WTC11 (cell line): ENCODE data around the gene EI24. TPM values are rescaled to one million over a fixed set of nuclear protein-coding genes. Genes with fewer than 3 reads are reported as not detected.

ENCODE experiments used
- ATAC-seq: fragments of 200-7000 bp; cut with Tn5 transposase; 2 replicates; pipeline ENCODE4 v1.10.0; 2021; ENCODE audit warnings: mild to moderate bottlenecking, moderate library complexity
- CTCF ChIA-PET: fragments of 300-600 bp; sonication (Branson Sonifier 250); formaldehyde crosslinking; loops from one replicate; lab custom pipeline; 2021; ENCODE audit warnings: antibody characterized with exemption; lab: Charles Lee
- POLR2A ChIA-PET: fragments of 350-600 bp; sonication (Branson Sonifier 250); formaldehyde crosslinking; loops from one replicate; lab custom pipeline; 2021; ENCODE audit warnings: antibody characterized with exemption; lab: Charles Lee
- DNase-seq: peaks from one replicate; pipeline ENCODE4 v3.0.0; 2021; ENCODE audit warnings: low spot score
- H3K27ac Mint-ChIP-seq: 2 replicates; pipeline ENCODE4 v1.8.0; 2021; ENCODE audit warnings: mixed read lengths
- H3K27me3 Mint-ChIP-seq: 2 replicates; pipeline ENCODE4 v1.8.0; 2021; ENCODE audit warnings: low read depth, mild to moderate bottlenecking, moderate library complexity, mixed read lengths
- H3K36me3 Mint-ChIP-seq: 2 replicates; pipeline ENCODE4 v1.8.0; 2021; ENCODE audit warnings: mixed read lengths
- H3K4me1 Mint-ChIP-seq: 2 replicates; pipeline ENCODE4 v1.8.0; 2022; ENCODE audit warnings: mixed read lengths
- H3K4me3 Mint-ChIP-seq: 2 replicates; pipeline ENCODE4 v1.8.0; 2021; ENCODE audit warnings: mild to moderate bottlenecking, moderate library complexity, mixed read lengths
- H3K9me3 Mint-ChIP-seq: 2 replicates; pipeline ENCODE4 v1.8.0; 2021; ENCODE audit warnings: mixed read lengths
- ARID4B ChIP-seq: sonication (generic); formaldehyde crosslinking; IDR thresholded peaks from 2 replicates; pipeline ENCODE4 v1.8.0; 2023; ENCODE audit warnings: missing genetic modification reagents, mild to moderate bottlenecking, borderline replicate concordance
- CREM ChIP-seq: sonication (generic); formaldehyde crosslinking; IDR thresholded peaks from 2 replicates; pipeline ENCODE4 v1.8.1; 2022; ENCODE audit warnings: mild to moderate bottlenecking, missing genetic modification reagents, moderate library complexity
- FOXK1 ChIP-seq: sonication (generic); formaldehyde crosslinking; IDR thresholded peaks from 2 replicates; pipeline ENCODE4 v1.8.0; 2022; ENCODE audit warnings: mild to moderate bottlenecking, moderate library complexity, missing genetic modification reagents
- GTF2I ChIP-seq: fragments of 250-450 bp; sonication (Bioruptor Pico); conservative IDR thresholded peaks from 2 replicates; pipeline ENCODE4 v1.4.0; 2021; ENCODE audit warnings: mild to moderate bottlenecking
- HMGA2 ChIP-seq: fragments of 250-450 bp; sonication (Bioruptor Pico); IDR thresholded peaks from 2 replicates; pipeline ENCODE4 v1.4.0; 2021; ENCODE audit warnings: mild to moderate bottlenecking, moderate library complexity
- JAZF1 ChIP-seq: fragments of 250-450 bp; sonication (Bioruptor Pico); IDR thresholded peaks from 2 replicates; pipeline ENCODE4 v1.9.0; 2021; ENCODE audit warnings: moderate library complexity, mild to moderate bottlenecking, inconsistent platforms
- JUN ChIP-seq: sonication (generic); formaldehyde crosslinking; IDR thresholded peaks from 2 replicates; pipeline ENCODE4 v1.8.0; 2023; ENCODE audit warnings: mild to moderate bottlenecking, missing genetic modification reagents
- KAT7 ChIP-seq: sonication (generic); formaldehyde crosslinking; IDR thresholded peaks from 2 replicates; pipeline ENCODE4 v1.8.1; 2023; ENCODE audit warnings: missing genetic modification reagents, mild to moderate bottlenecking, borderline replicate concordance
- MLX ChIP-seq: sonication (generic); formaldehyde crosslinking; IDR thresholded peaks from 2 replicates; pipeline ENCODE4 v1.8.1; 2023; ENCODE audit warnings: mild to moderate bottlenecking, missing genetic modification reagents, moderate library complexity
- MYBL2 ChIP-seq: sonication (generic); formaldehyde crosslinking; IDR thresholded peaks from 2 replicates; pipeline ENCODE4 v1.8.1; 2023; ENCODE audit warnings: mild to moderate bottlenecking, moderate library complexity, missing genetic modification reagents
- NFATC4 ChIP-seq: fragments of 250-450 bp; sonication (Bioruptor Pico); IDR thresholded peaks from 2 replicates; pipeline ENCODE4 v1.9.0; 2021; ENCODE audit warnings: mild to moderate bottlenecking
- NFYB ChIP-seq: sonication (generic); formaldehyde crosslinking; conservative IDR thresholded peaks from 2 replicates; pipeline ENCODE4 v1.8.0; 2022; ENCODE audit warnings: low read depth, missing genetic modification reagents
- NR3C1 ChIP-seq: sonication (generic); formaldehyde crosslinking; conservative IDR thresholded peaks from 2 replicates; pipeline ENCODE4 v1.8.1; 2023; ENCODE audit warnings: low read depth, mild to moderate bottlenecking, missing genetic modification reagents
- RELA ChIP-seq: sonication (generic); formaldehyde crosslinking; IDR thresholded peaks from 2 replicates; pipeline ENCODE4 v1.8.1; 2022; ENCODE audit warnings: missing genetic modification reagents, mild to moderate bottlenecking, borderline replicate concordance
- SMAD4 ChIP-seq: sonication (generic); formaldehyde crosslinking; IDR thresholded peaks from 2 replicates; pipeline ENCODE4 v1.8.0; 2022; ENCODE audit warnings: mild to moderate bottlenecking, missing genetic modification reagents
- TEAD1 ChIP-seq: sonication (generic); formaldehyde crosslinking; IDR thresholded peaks from 2 replicates; pipeline ENCODE4 v1.8.0; 2022; ENCODE audit warnings: mild to moderate bottlenecking, missing genetic modification reagents
- TP53 ChIP-seq: sonication (generic); formaldehyde crosslinking; IDR thresholded peaks from 2 replicates; pipeline ENCODE4 v1.8.1; 2023; ENCODE audit warnings: mild to moderate bottlenecking, missing genetic modification reagents
- ZNF121 ChIP-seq: sonication (generic); formaldehyde crosslinking; IDR thresholded peaks from 2 replicates; pipeline ENCODE4 v1.8.0; 2023; ENCODE audit warnings: missing genetic modification reagents
- ZNF219 ChIP-seq: sonication (generic); formaldehyde crosslinking; IDR thresholded peaks from 2 replicates; pipeline ENCODE4 v1.8.0; 2023; ENCODE audit warnings: missing genetic modification reagents, mild to moderate bottlenecking, borderline replicate concordance
- ZNF317 ChIP-seq: sonication (generic); formaldehyde crosslinking; IDR thresholded peaks from 2 replicates; pipeline ENCODE4 v1.8.1; 2023; ENCODE audit warnings: low read depth, mild to moderate bottlenecking, moderate library complexity, missing genetic modification reagents, borderline replicate concordance
- total RNA-seq: library from RNA; stranded (reverse); gene quantifications from 3 replicates; pipeline ENCODE4 v1.2.3, GENCODE V29; 2021
- TF ChIP-seq, protein P1 (sequence below): sonication (generic); formaldehyde crosslinking; IDR thresholded peaks from 2 replicates; pipeline ENCODE4 v1.8.0; 2022; ENCODE audit warnings: missing genetic modification reagents
- TF ChIP-seq, protein P2 (sequence below): sonication (generic); formaldehyde crosslinking; IDR thresholded peaks from 2 replicates; pipeline ENCODE4 v1.8.1; 2022; ENCODE audit warnings: low read depth, missing genetic modification reagents, borderline replicate concordance
- TF ChIP-seq, protein P3 (sequence below): fragments of 250-450 bp; sonication (Bioruptor Pico); IDR thresholded peaks from 2 replicates; pipeline ENCODE4 v1.9.0; 2021; ENCODE audit warnings: mild to moderate bottlenecking
- TF ChIP-seq, protein P4 (sequence below): sonication (generic); formaldehyde crosslinking; IDR thresholded peaks from 2 replicates; pipeline ENCODE4 v1.8.1; 2022; ENCODE audit warnings: missing genetic modification reagents, borderline replicate concordance

The EI24 gene
- total RNA-seq, 1 experiment from 2014 or later = 120 TPM

- POLR2A ChIA-PET = no interaction called here
- DNase-seq (no peak), ATAC-seq (no peak)
- TF ChIP-seq FOXK1 (CRISPR knock-in tag) (no peak), JUN (CRISPR knock-in tag) (no peak), RELA (CRISPR knock-in tag) (no peak), NR3C1 (CRISPR knock-in tag) (no peak), TP53 (CRISPR knock-in tag) (no peak), CREM (CRISPR knock-in tag) (no peak), HMGA2 (CRISPR knock-in tag) (no peak), ZNF121 (CRISPR knock-in tag) (no peak), SMAD4 (CRISPR knock-in tag) (no peak), JAZF1 (no peak), GTF2I (CRISPR knock-in tag) (no peak), NFATC4 (CRISPR knock-in tag) (no peak), TEAD1 (CRISPR knock-in tag) (no peak), MLX (no peak)
- TF ChIP-seq, protein P1, sequence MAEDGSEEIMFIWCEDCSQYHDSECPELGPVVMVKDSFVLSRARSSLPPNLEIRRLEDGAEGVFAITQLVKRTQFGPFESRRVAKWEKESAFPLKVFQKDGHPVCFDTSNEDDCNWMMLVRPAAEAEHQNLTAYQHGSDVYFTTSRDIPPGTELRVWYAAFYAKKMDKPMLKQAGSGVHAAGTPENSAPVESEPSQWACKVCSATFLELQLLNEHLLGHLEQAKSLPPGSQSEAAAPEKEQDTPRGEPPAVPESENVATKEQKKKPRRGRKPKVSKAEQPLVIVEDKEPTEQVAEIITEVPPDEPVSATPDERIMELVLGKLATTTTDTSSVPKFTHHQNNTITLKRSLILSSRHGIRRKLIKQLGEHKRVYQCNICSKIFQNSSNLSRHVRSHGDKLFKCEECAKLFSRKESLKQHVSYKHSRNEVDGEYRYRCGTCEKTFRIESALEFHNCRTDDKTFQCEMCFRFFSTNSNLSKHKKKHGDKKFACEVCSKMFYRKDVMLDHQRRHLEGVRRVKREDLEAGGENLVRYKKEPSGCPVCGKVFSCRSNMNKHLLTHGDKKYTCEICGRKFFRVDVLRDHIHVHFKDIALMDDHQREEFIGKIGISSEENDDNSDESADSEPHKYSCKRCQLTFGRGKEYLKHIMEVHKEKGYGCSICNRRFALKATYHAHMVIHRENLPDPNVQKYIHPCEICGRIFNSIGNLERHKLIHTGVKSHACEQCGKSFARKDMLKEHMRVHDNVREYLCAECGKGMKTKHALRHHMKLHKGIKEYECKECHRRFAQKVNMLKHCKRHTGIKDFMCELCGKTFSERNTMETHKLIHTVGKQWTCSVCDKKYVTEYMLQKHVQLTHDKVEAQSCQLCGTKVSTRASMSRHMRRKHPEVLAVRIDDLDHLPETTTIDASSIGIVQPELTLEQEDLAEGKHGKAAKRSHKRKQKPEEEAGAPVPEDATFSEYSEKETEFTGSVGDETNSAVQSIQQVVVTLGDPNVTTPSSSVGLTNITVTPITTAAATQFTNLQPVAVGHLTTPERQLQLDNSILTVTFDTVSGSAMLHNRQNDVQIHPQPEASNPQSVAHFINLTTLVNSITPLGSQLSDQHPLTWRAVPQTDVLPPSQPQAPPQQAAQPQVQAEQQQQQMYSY (CRISPR knock-in tag) = no peak
- Mint-ChIP-seq H3K36me3 (peaks cover 3% of the 10 kb centered on the region; the same call in 1 of the 2 replicates), H3K27me3 (no peaks in the 10 kb centered on the region; the same call in none of the 2 replicates), H3K9me3 (peaks cover 14% of the 10 kb centered on the region), H3K4me3 (no peak overlapping the region), H3K4me1 (no peaks in the 10 kb centered on the region), H3K27ac (no peak overlapping the region)
- CTCF ChIA-PET = interaction anchor here (1.3 kb wide), 1 partner anchor 10 kb away, joined by 4 read pairs; the partner anchor contains the start of gene EI24
Measured at GRCh38 chr11:125559888-125560287, 9.4 kb upstream of the EI24 start.

DNA sequence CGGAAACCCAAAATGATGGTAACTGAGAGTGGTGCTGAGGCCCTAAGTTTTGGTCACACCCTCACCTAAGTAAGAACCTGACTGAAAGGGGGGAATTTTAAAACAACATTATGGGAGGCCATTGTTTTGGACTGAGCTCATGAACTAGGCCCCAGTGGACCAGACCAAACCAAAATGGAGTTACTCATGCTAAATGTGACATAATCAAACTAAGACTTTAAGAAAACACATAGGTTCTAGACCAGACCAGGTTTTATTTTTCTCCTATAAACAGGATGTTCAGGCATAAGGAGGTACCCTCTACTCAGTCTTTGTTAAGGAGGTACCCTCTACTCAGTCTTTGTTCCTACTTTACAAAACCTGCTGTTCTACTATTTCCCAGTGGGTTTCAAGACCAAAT, 7.4 kb upstream of the EI24 start:
- Mint-ChIP-seq H3K9me3 (peaks cover 10% of the 10 kb centered on the region), H3K27me3 (no peaks in the 10 kb centered on the region; the same call in none of the 2 replicates), H3K36me3 (peaks cover 3% of the 10 kb centered on the region; the same call in 1 of the 2 replicates), H3K27ac (no peak overlapping the region), H3K4me1 (no peaks in the 10 kb centered on the region), H3K4me3 (no peak overlapping the region)
- DNase-seq (no peak), ATAC-seq (no peak)
- CTCF ChIA-PET = no interaction called here
- POLR2A ChIA-PET = no interaction called here
- no peak for TF ChIP-seq MYBL2 (CRISPR knock-in tag)
- no peak for TF ChIP-seq KAT7
- no peak for TF ChIP-seq ARID4B
- TF ChIP-seq, protein P2, sequence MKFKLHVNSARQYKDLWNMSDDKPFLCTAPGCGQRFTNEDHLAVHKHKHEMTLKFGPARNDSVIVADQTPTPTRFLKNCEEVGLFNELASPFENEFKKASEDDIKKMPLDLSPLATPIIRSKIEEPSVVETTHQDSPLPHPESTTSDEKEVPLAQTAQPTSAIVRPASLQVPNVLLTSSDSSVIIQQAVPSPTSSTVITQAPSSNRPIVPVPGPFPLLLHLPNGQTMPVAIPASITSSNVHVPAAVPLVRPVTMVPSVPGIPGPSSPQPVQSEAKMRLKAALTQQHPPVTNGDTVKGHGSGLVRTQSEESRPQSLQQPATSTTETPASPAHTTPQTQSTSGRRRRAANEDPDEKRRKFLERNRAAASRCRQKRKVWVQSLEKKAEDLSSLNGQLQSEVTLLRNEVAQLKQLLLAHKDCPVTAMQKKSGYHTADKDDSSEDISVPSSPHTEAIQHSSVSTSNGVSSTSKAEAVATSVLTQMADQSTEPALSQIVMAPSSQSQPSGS = no peak
- no peak for TF ChIP-seq NFYB (CRISPR knock-in tag)
- TF ChIP-seq RELA (CRISPR knock-in tag) = no peak
- TF ChIP-seq, protein P3, sequence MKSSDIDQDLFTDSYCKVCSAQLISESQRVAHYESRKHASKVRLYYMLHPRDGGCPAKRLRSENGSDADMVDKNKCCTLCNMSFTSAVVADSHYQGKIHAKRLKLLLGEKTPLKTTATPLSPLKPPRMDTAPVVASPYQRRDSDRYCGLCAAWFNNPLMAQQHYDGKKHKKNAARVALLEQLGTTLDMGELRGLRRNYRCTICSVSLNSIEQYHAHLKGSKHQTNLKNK (CRISPR knock-in tag) = no peak
- TF ChIP-seq ZNF317 (CRISPR knock-in tag) = no peak
- TF ChIP-seq SMAD4 (CRISPR knock-in tag) = no peak
- TF ChIP-seq ZNF219 (CRISPR knock-in tag) = no peak
- TF ChIP-seq, protein P4, sequence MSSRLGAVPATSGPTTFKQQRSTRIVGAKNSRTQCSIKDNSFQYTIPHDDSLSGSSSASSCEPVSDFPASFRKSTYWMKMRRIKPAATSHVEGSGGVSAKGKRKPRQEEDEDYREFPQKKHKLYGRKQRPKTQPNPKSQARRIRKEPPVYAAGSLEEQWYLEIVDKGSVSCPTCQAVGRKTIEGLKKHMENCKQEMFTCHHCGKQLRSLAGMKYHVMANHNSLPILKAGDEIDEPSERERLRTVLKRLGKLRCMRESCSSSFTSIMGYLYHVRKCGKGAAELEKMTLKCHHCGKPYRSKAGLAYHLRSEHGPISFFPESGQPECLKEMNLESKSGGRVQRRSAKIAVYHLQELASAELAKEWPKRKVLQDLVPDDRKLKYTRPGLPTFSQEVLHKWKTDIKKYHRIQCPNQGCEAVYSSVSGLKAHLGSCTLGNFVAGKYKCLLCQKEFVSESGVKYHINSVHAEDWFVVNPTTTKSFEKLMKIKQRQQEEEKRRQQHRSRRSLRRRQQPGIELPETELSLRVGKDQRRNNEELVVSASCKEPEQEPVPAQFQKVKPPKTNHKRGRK (CRISPR knock-in tag) = no peak
